Osteocyte (in vitro differentiated cells): ENCODE measurements around the gene KCNK3. TPM values are rescaled to one million over a fixed set of nuclear protein-coding genes. Genes with fewer than 3 reads are reported as not detected.

Source experiments
- DNase-seq: peaks from one replicate; pipeline ENCODE4 v3.0.0; 2021; ENCODE audit warnings: mixed read lengths; ENCODE audit not compliant: unreplicated experiment; ENCODE audit errors: extremely low spot score
- H3K27ac Mint-ChIP-seq: one replicate; pipeline ENCODE4 v1.8.0; 2021; ENCODE audit warnings: mild to moderate bottlenecking, mixed read lengths; ENCODE audit not compliant: unreplicated experiment
- H3K27me3 Mint-ChIP-seq: one replicate; pipeline ENCODE4 v1.8.0; 2021; ENCODE audit warnings: mixed read lengths; ENCODE audit not compliant: unreplicated experiment
- H3K36me3 Mint-ChIP-seq: one replicate; pipeline ENCODE4 v1.8.0; 2021; ENCODE audit warnings: mixed read lengths; ENCODE audit not compliant: unreplicated experiment
- H3K4me1 Mint-ChIP-seq: one replicate; pipeline ENCODE4 v1.8.0; 2021; ENCODE audit warnings: mixed read lengths; ENCODE audit not compliant: unreplicated experiment
- H3K4me3 Mint-ChIP-seq: one replicate; pipeline ENCODE4 v1.8.0; 2021; ENCODE audit warnings: mild to moderate bottlenecking, moderate library complexity, mixed read lengths; ENCODE audit not compliant: unreplicated experiment
- H3K9me3 Mint-ChIP-seq: one replicate; pipeline ENCODE4 v1.8.0; 2021; ENCODE audit warnings: mixed read lengths; ENCODE audit not compliant: unreplicated experiment
- total RNA-seq: library from RNA; stranded (reverse); gene quantifications from 2 replicates; pipeline ENCODE4 v1.2.1, GENCODE V29; 2021
- TF ChIP-seq, protein P1 (sequence below): fragments of 200-600 bp; sonication (generic); IDR thresholded peaks from 2 replicates; pipeline ENCODE4 v1.5.0; 2021; ENCODE audit warnings: antibody characterized with exemption, mild to moderate bottlenecking, moderate library complexity

KCNK3 gene
- total RNA-seq, 1 donor from 2014 or later = 8.5 TPM

DNA sequence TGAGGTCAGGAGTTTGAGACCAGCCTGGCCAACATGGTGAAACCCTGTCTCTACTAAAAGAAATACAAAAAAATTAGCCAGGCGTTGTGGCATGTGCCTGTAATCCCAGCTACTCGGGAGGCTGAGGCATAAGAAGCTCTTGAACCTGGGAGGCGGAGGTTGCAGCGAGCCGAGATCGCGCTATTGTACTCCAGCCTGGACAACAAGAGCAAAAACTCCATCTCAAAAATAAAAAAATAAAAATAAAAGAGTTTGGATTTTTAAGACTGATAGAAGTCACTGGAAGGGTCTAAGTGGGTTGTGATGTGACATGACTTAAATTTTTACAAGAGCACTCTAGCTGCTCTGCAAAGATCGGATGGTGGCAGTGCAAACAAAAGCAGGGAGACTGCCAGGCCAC lies 15.9 kb downstream of the KCNK3 start:
- Mint-ChIP-seq H3K27ac (no peak overlapping the region), H3K4me3 (no peak overlapping the region), H3K27me3 (peaks cover 13% of the 10 kb centered on the region), H3K9me3 (no peaks in the 10 kb centered on the region), H3K4me1 (peaks cover 65% of the 10 kb centered on the region), H3K36me3 (no peaks in the 10 kb centered on the region)
- TF ChIP-seq, protein P1, sequence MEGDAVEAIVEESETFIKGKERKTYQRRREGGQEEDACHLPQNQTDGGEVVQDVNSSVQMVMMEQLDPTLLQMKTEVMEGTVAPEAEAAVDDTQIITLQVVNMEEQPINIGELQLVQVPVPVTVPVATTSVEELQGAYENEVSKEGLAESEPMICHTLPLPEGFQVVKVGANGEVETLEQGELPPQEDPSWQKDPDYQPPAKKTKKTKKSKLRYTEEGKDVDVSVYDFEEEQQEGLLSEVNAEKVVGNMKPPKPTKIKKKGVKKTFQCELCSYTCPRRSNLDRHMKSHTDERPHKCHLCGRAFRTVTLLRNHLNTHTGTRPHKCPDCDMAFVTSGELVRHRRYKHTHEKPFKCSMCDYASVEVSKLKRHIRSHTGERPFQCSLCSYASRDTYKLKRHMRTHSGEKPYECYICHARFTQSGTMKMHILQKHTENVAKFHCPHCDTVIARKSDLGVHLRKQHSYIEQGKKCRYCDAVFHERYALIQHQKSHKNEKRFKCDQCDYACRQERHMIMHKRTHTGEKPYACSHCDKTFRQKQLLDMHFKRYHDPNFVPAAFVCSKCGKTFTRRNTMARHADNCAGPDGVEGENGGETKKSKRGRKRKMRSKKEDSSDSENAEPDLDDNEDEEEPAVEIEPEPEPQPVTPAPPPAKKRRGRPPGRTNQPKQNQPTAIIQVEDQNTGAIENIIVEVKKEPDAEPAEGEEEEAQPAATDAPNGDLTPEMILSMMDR = no peak
- no peak for DNase-seq

DNA sequence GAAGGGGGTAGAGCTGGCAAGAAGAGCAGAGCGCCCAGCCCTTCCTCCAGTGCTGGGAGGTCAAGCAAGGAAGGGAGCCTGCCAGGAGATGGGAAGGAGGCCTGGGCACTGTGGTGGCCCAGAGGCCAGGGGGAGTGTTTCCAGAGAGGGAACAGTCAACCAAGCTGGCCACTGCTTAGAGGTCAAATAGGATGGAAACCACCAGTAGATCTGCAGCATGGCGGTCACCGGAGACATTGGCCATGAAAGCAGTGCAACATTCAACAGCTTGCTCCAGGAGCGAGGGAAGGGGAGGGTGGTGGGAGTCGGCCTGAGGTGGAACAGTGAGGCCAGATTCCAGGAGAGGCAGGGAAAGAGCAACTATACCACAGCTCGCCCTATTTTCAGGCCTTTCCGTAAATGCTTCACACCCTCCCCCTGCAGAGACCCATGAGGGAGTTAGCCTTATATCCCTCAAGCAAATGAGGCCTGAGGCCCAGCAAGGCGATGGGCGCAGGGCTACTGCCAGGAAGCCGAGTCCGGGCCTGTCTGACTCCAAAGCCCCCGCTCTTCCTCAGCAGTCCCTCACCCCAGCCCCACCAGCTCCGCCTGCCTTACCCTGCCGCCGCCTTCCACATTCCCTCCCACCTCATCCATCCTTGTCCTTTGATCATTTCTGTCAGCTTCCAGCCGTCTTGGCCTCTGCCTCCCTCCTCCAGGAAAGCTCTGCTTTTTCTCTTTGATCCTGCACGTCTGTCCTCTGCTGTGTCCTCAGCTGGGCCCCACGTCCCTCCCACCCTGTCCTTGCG lies 17.0 kb downstream of the KCNK3 start:
- Mint-ChIP-seq H3K4me1 (peaks cover 55% of the 10 kb centered on the region), H3K9me3 (no peaks in the 10 kb centered on the region), H3K27me3 (peaks cover 13% of the 10 kb centered on the region), H3K27ac (no peak overlapping the region), H3K4me3 (no peak overlapping the region), H3K36me3 (no peaks in the 10 kb centered on the region)
- TF ChIP-seq, protein P1 = no peak
- no peak for DNase-seq

DNA sequence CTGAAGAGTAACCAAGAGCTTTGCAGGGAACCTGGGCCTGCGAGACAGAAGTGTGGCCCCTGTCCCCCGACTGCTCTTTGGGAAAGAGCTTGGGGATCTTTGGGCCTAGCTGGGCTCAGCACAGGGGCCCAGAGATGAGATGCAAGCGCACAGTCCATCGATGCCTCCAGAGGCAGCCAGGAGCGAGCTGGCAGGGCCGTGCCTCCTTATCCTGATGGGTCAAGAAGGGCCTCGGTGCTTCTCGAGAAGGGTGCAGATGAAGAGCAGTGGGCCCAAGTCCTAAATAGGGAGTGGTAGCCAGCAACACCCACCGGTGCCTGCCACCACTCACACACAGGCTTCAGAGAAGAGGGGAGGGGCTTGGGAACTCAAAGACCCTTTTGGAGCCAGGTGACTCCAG lies 17.6 kb downstream of the KCNK3 start:
- TF ChIP-seq, protein P1 = no peak
- Mint-ChIP-seq H3K27me3 (peaks cover 13% of the 10 kb centered on the region), H3K36me3 (no peaks in the 10 kb centered on the region), H3K4me3 (no peak overlapping the region), H3K9me3 (no peaks in the 10 kb centered on the region), H3K4me1 (peaks cover 48% of the 10 kb centered on the region), H3K27ac (no peak overlapping the region)
- no peak for DNase-seq

DNA sequence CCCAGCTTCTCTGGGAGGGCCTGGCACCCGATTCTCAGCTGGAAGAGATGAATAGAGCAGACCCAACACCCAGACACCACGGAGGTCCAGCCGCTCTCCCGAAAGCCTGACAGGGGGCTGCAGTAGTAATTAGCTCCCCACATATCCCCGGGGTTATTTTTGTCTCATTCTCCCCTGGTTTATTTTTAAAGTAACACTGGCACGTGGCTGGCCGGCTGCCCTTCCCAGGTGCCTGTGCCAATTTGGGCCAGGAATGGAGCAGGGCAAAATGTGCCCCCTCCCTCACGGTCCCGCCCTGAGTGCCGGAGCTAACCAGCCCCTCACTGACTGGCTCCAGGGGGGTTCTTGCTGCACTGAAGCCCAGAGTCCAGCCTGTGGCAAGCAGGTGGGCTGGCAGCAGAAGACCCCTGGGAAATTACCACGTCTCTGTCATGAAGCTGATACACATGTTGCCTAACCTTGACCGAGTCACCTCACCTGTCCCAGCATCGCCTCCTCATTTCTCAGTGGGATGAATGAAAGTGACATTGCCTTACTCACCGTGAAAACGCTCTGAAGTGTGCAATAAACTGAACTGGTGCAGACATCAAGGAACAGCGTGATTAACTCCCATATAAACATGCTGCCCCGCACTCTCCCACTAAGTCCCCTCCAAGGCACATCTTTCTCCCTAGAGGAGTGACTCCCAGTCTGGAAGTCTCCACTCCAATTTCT lies 18.4 kb downstream of the KCNK3 start:
- no peak for DNase-seq
- no peaks in the 10 kb centered on the region for H3K36me3 Mint-ChIP-seq
- no peaks in the 10 kb centered on the region for H3K9me3 Mint-ChIP-seq
- peaks cover 13% of the 10 kb centered on the region for H3K27me3 Mint-ChIP-seq
- no peak overlapping the region for H3K27ac Mint-ChIP-seq
- TF ChIP-seq, protein P1 = no peak
- H3K4me3 Mint-ChIP-seq = no peak overlapping the region
- peaks cover 41% of the 10 kb centered on the region for H3K4me1 Mint-ChIP-seq

DNA sequence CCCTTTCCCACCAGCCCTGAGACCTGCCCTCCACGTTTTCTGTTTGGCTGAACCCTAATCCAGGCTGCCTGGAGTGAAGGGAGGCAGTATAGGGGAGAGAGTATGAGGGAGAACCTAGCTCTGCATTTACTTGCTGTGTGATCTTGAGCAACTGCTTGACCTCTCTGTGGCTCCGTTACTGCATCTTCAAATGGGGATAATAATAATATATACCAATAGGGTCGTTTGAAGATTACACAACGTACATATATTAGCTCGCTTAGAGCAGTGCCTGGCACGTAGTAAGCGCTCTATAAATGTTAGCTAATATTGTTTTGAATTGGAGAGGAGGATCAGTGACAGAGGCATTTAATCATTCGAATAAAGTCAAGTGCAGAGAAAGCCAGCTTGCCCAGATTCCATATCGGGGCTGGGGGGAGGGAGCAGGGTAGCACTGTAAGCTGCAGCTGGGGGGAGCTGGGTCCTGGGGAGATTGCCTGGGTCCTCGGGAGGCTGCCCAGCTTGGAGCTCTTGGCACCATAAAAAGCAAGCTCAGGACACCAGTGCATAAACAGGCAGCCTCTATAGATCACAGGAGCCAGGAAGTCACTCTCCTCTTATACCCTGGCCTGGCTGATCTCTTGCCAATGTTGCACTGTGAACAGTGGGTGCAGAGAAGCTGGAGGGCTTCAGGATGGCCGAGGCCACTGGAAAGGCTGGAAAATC lies 19.1 kb downstream of the KCNK3 start:
- H3K27ac Mint-ChIP-seq = no peak overlapping the region
- no peak for DNase-seq
- no peaks in the 10 kb centered on the region for H3K36me3 Mint-ChIP-seq
- H3K27me3 Mint-ChIP-seq = peaks cover 13% of the 10 kb centered on the region
- H3K9me3 Mint-ChIP-seq = no peaks in the 10 kb centered on the region
- TF ChIP-seq, protein P1 = no peak
- peaks cover 35% of the 10 kb centered on the region for H3K4me1 Mint-ChIP-seq
- H3K4me3 Mint-ChIP-seq = no peak overlapping the region
